Fibroblast of skin of abdomen (primary cell): ENCODE data around the gene LRRK1.

ENCODE experiments used
- DNase-seq: peaks from one replicate; pipeline ENCODE4 v3.0.0-alpha.2; 2013

The LRRK1 gene

DNA sequence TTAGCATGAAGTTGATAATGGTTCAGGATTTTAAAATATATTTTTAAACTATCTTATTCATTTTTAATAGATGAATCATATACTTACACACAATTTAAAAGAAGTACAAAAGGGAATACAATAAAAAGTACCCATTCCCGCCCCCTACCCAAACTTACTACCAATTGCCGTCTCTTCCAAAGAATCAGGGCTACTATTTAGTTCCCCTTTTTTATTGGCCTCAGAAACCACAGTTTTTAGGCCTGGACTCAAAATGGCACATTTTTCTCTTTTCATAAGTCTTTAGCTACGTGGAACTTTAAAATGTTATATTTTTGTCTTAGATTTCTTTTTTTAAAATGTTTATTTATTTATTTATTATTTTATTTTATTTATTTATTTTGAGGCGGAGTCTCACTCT is 18.0 kb downstream of the LRRK1 start:
- no peak for DNase-seq

DNA sequence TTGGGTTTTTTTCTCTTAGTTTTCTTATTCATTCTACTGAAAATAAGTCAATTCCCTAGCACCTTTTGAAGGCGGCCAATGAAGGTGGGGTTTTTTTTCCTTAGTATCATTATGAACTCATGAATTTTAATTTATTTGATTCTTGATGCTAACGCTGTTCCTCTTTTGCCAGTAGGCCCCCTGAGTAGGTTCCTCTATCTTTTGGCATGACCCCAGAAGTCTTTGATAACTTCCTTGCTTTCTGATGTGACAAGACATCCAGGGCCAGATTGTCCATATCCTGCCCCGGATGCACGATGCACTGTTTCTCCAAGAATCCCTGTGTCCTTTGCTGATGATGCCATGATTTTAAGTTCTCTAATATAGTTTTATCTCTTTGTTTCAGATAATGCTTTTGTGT is 20.6 kb downstream of the LRRK1 start:
- no peak for DNase-seq

DNA sequence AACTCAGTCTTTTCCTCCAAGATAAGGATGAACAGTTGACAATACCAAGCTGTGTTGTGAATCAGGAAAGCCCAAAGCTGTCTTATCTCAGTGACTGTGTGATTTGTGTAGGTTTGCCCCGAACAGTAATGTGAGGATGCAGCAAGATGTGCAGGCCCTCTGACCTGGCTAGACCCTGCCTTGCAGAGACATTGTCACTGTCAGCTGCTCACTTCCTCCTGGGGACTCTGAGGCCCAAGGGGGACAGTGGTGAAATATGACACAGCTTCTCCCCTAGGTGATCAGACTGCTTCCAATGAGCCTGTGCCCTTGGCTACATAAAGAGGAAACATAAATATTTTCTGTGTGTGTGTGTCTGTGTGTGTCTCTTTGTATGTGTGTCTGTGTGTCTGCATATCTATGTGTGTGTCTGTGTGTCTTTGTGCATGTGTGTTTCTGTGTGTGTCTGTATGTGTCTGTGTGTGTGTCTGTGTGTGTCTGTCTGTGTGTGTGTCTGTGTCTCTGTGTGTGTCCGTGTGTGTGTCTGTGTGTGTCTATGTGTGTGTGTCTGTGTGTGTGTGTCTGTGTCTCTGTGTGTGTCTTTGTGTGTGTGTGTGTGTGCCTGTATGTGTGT is 21.7 kb downstream of the LRRK1 start:
- no peak for DNase-seq

DNA sequence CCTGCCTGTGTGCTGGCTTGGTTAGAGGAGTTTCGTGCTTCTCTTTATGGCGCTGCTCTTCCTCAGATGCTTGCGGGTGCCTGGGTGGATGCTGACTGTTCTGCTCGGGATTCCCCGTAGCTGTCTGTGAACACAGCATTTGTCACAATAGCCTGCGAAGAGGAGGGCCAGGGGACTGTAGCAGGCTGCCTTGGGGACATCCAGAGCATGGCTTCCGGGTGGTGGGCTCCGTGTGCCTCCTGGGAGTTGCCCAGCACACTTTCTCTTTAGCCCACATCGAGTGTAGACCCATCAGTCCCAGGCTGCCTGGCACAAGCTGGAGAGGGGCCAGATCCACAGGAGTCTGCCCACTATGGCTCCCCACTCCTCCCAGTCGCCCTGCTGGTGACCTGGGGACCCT is 22.4 kb downstream of the LRRK1 start:
- DNase-seq: no peak

DNA sequence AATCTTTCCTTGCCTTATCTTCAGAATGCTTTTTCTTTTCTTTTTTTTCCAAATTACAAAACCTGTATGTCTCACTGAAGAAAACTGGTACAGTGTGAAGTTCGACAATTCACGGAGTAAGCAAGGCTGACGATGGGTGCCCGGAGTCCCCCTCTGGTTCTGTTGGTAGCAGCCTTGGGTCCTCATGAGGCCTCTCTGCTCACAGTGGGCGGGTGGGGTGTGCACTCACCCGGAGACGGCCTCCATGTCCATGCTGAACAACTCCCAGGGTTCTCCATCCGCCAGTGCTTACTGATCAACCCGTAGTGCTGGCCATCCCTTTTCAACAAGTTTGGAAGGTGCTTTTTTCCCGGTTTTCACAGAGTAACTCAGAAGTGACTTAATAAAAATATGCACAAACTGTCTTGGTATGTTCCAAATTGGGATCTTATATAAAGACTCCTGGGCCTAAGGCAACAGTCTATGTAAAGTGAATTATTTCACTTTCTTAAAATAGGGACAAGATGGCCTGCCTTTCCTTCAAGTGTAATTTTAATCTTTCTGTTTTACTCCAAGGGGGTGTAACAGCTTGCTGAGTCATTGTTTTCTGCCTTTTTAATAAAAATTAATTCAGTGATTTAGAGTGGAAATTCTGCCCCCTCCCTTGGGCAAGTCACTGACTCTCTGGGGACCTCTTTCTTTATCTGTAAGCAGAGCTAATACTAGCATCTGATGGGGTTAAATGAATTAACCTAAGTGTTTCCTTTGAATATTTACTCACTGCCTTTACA is 23.7 kb downstream of the LRRK1 start:
- no peak for DNase-seq

DNA sequence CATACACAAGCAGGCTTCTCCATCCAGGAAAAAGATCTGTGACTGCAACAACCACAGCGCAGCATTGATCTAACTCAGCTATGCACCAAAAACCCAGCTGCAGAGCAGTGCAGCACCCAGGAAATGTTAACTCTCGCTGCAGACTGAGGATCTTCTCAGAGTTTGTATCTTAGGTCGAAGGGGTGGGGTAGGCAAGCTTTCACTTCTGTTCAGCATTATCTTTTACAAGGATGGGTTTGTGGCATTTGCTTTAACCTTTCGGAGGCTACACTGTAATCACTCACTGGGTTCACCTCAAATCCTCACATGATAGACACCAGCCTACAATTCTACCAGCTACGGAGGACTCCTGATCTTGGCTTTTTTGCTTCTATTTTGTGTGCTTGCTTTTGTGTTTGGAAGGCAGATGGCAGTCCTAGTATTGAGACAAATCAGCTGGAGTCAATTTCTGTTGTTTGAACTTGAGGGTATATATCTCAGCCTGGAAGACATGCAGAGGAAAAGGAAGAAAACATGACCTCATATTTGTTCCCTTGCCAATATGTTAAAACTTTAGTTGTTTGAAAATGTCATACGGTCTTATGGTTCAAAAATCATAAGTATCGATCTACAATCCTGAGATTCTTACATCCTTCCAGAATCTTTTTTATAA is 25.2 kb downstream of the LRRK1 start:
- DNase-seq: peak; percentile 25

DNA sequence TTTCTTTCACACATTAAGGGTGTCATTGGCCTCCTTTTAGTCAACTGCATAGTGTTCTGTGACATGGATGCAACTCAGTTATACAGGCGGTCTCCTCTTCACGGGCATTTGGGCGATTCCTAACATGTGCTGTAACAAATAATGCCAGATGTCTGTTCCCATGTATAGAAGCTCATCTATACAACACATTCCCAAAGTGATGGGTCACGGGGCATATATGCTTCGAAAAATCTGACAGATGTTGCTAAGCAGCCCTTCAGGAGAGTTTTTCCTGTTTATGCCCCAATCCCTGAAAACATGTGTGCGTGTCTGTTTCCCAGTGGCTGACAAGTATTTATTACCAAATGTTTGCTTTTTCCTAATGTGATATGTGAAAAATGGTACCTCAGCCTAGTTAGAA is 25.8 kb downstream of the LRRK1 start:
- peak; percentile 74 for DNase-seq

DNA sequence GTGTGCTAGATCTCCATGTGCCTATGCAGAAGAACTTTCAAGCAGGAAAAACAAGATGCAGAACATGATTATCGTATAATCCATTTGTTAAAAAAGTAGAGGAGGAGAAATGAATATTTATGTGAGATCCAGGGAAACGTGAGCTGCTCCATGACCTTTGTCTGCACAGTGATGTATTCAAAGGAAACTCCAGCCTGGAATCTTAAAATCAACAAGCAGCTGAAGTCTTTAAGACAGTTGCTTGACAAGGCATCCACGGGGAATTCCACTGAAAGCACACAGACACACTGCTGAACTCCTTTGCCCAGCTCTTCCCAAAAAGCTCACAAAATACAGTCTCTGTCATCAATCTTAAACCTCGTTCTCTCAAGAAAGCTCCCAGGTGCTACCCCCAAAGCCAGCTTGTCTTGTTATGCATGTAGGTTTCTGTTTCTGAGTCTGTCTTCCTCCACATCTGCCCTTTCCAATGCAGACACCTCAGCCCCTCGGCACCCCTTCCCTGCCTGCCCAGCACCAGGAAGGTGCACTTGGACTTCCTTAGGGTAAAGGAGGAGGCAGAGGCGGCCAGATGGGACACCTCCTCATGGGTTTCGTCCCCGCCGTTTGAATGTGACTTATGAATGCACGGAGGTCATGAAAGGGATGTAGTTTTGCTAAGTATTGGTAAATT is 28.7 kb downstream of the LRRK1 start:
- DNase-seq: no peak

DNA sequence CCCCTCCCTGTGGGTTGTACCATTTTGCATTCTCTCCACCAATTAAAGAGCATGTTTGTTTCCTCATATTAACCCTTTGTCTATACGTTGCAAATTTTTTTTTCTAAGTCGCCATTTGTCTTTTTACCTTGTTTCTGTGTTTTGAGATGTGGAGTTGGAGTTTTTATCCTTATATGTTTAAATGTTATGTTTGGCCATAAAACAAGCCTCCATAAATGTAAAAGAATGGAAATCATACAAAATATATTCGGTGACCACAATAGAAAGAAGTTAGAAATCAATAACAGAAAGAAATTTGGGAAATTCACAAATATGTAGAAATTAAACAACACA is 29.2 kb downstream of the LRRK1 start:
- DNase-seq: no peak

DNA sequence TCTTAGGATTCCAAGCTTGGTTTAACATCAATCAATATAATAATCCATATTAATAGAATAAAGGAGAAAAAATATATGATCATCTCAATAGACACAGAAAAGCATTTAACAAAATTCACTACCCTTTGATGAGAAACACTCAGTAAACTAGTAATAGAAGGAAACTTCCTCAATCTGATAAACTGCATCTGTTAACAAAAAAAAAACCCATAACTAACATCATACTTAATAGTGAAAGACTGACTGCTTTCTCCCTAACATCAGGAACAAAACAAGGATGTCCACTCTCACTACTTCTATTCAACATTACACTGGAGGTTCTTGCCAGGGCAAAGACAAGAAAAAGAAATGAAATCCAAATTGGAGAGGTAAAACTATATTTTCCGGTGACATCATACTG is 30.5 kb downstream of the LRRK1 start:
- no peak for DNase-seq

DNA sequence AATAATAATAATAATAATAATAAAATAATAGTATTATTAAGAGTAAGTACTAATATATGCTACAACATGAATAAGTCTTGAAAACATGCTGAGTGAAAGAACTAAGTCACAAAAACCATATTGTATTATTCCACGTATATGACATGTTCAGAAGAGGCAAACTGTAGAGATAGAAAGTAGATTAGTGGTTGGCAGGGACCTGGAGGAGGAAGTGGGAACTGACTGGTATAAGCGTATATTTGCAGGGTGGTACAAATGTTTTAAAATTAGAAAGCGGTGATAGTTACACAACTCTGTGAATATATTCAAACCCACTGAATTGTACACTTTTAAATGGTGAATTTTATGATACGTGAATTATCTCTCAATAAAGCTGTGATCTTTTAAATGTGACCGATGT is 32.8 kb downstream of the LRRK1 start:
- DNase-seq: no peak

DNA sequence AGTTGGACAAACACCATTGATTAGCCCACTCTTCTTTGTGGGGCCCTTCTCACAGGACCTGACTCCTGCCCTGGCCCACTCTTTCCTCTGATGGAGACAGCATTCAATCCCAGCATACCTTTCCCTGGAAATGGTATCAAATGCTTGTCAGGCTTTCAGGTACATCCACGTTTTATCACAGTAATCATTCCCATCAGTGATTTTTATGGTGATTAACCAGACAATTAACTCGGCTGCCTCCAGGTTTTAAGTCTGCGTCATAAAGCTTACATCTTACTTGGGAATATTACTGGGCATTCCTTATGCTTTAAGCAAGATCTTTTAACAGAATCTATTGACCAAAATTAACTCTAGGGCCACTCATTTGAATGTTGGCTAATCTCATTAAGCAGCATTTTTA is 33.4 kb downstream of the LRRK1 start:
- DNase-seq: no peak

DNA sequence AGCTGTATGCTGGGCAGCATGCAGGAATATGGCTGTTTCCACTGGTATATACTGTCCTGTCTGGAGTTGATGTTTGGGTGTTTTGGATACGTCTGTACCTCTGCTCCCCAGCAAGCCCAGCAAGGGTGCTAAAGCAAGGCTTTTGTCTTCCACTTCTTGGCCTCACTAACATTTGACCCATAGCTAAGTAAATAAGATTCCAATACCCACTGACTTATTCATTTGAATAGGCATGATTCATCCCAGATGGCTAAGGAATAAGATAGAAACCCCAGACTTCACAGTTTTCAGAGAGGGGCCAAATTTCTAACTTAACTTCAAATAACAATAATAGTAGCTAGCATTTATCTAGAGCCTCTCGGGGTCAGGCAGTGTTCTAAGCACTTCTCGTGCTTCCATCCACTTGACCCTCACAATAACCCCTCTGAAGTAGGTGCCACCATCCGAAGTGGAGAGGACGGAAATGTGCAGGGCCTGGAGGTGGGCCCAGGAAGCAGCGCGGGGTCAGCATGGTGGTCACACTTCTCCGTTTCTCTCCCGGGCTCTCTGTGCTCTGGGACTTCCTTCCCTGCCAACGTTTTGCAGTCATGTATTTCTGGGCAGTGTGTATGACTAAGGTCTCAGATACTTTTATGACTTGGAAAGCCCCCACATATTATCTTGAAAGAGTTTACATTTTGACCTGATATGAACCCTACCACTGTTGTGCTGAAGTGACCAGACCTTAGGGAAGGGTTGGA is 39.3 kb downstream of the LRRK1 start:
- DNase-seq: peak; percentile 55

DNA sequence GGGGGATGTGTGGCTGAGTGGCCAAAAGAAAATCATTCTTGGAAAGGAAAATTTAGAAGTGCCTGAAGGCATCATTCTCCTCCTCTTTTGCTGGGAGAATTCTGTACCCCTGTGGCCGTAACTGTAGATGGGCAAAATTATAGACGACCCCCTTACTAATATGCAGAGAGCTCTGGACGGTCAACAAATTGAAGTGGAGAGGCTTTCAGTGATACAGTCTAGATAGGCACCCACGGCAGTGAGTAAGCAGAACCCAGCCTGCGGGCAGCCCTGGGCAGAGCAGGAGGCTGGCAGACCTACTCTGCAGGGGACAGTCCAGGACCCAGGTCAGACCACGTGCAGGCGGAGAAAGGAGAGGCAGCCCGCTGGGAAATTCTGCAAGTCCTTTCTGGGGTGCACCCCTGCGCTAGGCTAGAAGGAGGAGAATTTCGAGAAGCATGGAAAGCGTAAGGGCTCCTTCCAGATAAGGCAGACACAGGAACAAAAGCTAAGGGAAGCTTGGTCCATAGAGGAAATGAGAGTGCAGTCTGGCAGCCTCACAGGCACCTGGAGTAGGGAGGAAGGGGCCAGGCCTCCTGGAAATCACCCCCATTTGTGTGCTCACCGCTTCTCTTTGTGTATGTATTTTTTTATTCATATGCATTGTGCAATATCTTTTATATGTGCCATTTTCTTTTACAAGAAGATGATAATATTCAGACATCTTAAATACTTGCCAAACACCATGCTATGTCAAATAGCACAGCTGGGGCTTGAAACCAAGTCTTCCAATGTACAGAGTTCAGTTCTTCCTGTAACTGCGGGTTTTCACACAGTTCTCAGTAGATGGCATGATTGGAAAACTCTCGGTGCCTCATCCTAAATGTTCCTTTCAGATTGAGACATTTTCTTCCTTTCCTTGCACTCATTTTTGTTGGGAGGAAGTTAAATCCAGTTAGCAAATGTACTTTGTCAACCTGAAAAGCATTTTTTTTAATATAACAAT is 40.2 kb downstream of the LRRK1 start:
- DNase-seq: no peak

DNA sequence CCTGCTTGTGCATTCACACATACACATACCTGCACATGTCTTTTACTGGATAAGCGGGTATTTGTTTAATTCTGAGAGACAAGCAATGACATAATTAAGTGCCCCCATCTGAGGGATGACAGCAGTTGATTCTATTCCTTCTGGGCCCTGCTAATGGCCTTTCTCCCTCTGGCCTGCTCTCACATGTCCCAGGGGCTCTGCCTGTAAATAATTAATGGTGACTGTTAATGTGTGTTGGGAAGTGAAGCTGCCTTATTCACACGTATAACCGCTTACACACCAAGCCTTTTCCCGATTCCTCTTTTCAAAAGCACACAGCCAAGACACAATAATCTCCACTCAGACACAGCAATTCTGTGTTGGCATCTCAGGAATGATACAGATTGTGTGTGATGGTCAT is 47.8 kb downstream of the LRRK1 start:
- DNase-seq: no peak

DNA sequence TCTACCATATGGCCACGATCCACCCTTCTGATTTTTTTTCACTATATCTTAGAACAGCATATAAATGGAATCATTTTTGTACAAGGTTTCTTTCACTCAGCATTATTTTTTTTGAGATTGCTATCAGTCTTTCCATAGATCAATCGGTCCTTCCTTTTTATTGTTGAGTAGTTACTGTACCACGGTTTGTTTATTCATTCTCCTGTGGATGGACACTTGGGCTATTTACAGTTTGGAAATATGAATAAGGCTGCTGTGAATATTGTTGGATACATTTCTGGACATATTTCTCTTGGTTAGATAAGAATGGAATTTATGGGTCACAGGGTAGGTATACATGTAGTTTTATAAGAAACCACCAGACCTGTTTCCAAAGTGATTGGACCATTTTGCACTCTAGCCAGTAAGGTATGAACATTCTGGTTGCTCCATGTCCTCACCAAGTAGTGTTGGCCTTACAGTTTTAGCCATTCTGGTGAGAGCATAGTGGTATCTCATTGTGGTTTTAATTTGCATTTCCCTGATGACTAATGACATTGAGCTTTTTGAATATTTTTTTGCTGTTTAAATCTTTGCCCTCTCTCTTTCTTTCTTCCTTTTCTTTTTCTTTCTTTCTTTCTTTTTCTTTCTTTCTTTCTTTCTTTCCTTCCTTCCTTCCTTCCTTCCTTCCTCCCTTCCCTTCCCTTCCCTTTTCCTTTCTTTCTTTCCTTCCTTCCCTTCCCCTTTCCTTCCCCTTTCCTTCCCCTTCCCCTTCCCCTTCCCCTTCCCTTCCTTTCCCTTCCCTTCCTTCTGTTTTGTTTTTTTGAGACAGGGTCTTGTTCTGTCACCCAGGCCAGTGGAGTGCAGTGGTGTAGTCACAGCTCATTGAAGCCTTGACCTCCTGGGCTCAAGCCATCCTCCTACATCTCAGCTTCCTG is 49.2 kb downstream of the LRRK1 start:
- peak; percentile 66 for DNase-seq

DNA sequence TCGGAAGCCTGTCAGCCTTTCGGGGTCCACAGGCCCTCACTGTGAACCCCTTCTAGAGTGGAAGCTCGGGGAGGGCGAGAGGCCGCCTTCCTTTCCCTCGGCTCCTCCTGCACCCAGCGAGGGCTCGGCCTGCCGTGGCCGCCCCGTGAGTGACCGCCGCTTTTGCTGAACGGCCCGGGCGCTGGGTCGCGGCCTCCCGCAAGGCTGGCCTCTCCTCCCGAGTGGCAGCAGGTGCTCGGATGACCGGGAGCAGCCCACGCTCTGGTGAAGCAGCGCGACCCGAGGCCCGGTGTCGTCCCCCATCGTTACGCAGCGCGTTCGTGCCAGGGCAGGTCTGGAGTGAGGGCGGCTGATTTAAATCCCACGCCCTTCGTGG is 53.8 kb downstream of the LRRK1 start:
- no peak for DNase-seq

DNA sequence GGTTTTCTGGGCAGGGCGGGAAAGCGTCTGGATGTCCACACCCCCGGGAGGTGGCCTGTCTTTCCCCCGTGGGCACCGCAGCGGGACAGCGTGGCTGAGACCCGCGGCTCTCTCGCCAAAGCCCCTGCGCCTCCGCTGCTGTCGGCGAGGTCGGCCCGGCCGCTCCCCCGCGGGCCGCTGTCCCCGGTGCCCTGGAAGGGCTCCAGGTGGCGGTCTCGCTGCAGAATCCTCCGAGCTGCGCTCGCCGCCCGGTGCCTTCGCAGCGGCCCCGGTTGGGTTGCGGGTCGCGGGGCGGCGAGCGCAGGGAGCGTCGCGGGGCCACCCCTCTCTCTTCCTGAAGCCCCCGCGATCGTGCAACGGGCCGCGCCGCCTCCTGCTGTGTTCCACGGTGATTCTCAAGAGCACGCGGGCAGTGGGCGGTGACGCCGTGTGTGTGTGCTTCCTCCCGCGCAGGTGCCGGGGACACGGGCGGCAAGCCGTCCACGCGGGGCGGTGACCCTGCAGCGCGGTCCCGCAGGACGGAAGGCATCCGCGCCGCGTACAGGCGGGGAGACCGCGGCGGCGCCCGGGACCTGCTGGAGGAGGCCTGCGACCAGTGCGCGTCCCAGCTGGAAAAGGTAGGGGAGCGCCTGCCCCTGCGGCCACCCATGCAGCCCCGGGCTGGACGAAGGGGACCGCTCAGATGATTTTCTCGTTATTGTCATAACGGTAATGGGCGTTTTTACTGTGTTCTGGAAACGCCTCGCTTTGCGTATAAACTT is 54.4 kb downstream of the LRRK1 start:
- no peak for DNase-seq

DNA sequence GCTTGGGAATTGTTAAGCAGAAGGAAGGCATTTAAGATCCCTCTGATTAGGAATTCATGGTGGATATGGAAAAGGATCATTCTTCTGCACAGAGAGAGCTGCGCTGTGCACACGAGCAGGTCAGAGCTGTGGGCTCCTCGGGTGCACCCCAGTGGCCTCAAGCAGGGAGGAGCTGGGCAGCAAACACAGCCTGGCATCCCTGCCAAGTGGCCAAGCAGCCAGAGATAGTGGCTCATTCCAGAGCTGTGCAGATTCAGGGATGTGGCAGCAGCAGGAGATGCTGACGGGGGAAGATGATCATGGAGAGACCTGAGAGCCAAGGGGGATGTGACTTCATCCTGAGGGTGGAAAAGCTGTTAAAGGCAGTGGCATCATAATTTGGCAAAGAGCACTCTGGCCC is 55.9 kb downstream of the LRRK1 start:
- DNase-seq: no peak
